K562 (cell line): ENCODE measurements around the gene SLA2. TPM values are rescaled to one million over a fixed set of nuclear protein-coding genes. Genes with fewer than 3 reads are reported as not detected.
A peak's percentile ranks its signal among the peaks of the same experiment; 100 is the strongest.

ENCODE experiments used
- CBFA2T3 ChIP-seq: fragments of 450-650 bp; IDR thresholded peaks from 2 replicates; pipeline ENCODE4 v1.6.1; 2017
- ELF4 ChIP-seq: fragments of 450-650 bp; formaldehyde crosslinking; IDR thresholded peaks from 2 replicates; pipeline ENCODE4 v1.4.0; 2022; ENCODE audit warnings: missing genetic modification characterization
- MTA3 ChIP-seq: fragments of 450-650 bp; formaldehyde crosslinking; IDR thresholded peaks from 2 replicates; pipeline ENCODE4 v1.6.1; 2017; ENCODE audit warnings: mild to moderate bottlenecking, borderline replicate concordance
- ZKSCAN8 ChIP-seq: fragments of 200-800 bp; sonication (Bioruptor generic); IDR thresholded peaks from 2 replicates; pipeline ENCODE4 v1.6.1; 2016; ENCODE audit warnings: missing genetic modification characterization, missing compliant biosample characterization
- ZNF324 ChIP-seq: fragments of 250-450 bp; sonication (Bioruptor Pico); IDR thresholded peaks from 2 replicates; pipeline ENCODE4 v1.4.0; 2020; ENCODE audit warnings: mild to moderate bottlenecking
- polyA plus RNA-seq, 8 experiments: library from polyadenylated mRNA; depleted of rRNA in 4 of 8; stranded (reverse) in 5 of 8; unstranded in 3 of 8; fragments of >200 nt; fragmentation: Nextera tagmentation in 2 of 8; fragmentation: Illumina TruSeq in 1 of 8; extraction: Ambion mirVana in 2 of 8; extraction: Trizol in 1 of 8; gene quantifications; 2 replicates each; pipeline versions ENCODE4 v1.2.1 to v1.2.3, GENCODE V29; 2011 to 2014; ENCODE audit warnings: inconsistent platforms in 1 of 8, missing spikeins in 1 of 8
- total RNA-seq, 7 experiments: library from RNA; depleted of rRNA in 6 of 7; stranded (reverse); fragments of >200 nt in 6 of 7; fragmentation: Illumina TruSeq in 2 of 7; extraction: Trizol in 2 of 7; gene quantifications; 2 replicates each; pipeline versions ENCODE4 v1.2.1 to v1.2.3, GENCODE V29; 2011 to 2021; ENCODE audit warnings: low replicate concordance in 1 of 7
- TF ChIP-seq, protein P1 (sequence below), 3 experiments: IDR thresholded peaks in 2 of 3; conservative IDR thresholded peaks in 1 of 3; 2 replicates each; pipeline ENCODE4 v1.5.1; 2011 to 2012; ENCODE audit warnings: low read length in 3 of 3, mild to moderate bottlenecking in 3 of 3, control low read depth in 2 of 3, improper control_type of control experiment in 1 of 3, inconsistent platforms in 1 of 3, low read depth in 1 of 3, mixed read lengths in 1 of 3, moderate library complexity in 1 of 3; ENCODE audit not compliant: insufficient read depth in 2 of 3
- TF ChIP-seq, protein P2 (sequence below): fragments of 450-650 bp; IDR thresholded peaks from 2 replicates; pipeline ENCODE4 v1.6.1; 2016; ENCODE audit warnings: mild to moderate bottlenecking, moderate library complexity
- TF ChIP-seq, protein P3 (sequence below), 2 experiments: fragments of 450-650 bp; IDR thresholded peaks; 2 replicates each; pipeline ENCODE4 v1.6.1; 2016
- TF ChIP-seq, protein P4 (sequence below): fragments of 250-450 bp; sonication (Bioruptor Pico); IDR thresholded peaks from 2 replicates; pipeline ENCODE4 v1.4.0; 2020; ENCODE audit warnings: mild to moderate bottlenecking, moderate library complexity

SLA2 gene
- total and polyA plus RNA-seq, 9 of the 15 experiments (the other 6 are each of a cell fraction or from before 2014, with no cell fraction given): 0.07 TPM; not detected in 7

DNA sequence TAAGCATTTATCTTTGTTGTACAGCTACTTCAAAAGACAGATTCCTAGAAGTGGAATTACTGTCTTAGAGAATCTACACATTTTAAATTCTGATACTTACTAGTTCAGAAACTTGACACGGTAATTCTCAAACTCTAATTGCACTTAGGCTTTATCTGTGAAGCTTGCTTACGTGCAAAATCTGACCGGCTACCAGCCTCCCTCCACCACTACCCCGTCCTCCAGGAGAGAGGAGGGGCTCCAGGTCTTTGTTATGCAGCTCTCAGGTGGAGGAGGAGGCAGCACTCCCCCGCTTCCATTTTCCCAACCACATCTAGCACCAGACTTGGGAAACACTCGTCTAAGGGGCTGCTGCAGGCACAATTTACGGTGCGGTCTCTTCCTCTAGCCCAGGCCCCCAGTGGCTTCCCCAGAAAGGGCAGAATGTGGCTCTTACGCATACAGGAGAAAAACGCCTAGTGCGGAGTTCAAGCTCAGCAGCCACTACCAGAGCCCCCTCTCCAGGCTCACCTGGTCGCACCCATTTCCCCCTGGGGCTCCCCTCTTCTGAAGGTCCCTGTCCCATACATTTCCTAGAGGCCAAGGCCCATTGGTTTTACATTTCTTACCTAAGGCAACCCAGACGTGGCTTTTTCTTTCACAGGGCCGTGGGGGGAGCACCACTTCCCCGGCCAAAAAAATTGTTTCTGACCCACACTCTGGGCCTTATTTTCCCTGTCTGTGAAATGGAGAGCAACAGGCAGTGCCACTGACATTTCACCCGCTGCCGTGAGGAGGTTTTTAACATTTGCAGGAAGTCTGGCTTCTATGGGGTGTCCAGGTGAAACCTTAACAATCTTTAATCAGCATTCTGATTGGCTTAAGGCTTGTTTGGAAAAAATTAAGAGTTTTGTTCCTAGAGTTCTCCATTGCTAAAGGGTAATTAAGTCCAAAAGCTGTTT is 74.2 kb downstream of the SLA2 start (continued):
- TF ChIP-seq, protein P1, sequence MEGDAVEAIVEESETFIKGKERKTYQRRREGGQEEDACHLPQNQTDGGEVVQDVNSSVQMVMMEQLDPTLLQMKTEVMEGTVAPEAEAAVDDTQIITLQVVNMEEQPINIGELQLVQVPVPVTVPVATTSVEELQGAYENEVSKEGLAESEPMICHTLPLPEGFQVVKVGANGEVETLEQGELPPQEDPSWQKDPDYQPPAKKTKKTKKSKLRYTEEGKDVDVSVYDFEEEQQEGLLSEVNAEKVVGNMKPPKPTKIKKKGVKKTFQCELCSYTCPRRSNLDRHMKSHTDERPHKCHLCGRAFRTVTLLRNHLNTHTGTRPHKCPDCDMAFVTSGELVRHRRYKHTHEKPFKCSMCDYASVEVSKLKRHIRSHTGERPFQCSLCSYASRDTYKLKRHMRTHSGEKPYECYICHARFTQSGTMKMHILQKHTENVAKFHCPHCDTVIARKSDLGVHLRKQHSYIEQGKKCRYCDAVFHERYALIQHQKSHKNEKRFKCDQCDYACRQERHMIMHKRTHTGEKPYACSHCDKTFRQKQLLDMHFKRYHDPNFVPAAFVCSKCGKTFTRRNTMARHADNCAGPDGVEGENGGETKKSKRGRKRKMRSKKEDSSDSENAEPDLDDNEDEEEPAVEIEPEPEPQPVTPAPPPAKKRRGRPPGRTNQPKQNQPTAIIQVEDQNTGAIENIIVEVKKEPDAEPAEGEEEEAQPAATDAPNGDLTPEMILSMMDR (IDR thresholded peaks at IDR 0.05 in 2 of 3, conservative IDR thresholded peaks at IDR 0.05 in 1 of 3; ENCODE audit: insufficient read depth in 2 of 3, low read depth in 1 of 3, low read length in 3 of 3): peak in 1 of 3 experiments; percentile 29; a peak in 1 of 6 replicates
- TF ChIP-seq, protein P2, sequence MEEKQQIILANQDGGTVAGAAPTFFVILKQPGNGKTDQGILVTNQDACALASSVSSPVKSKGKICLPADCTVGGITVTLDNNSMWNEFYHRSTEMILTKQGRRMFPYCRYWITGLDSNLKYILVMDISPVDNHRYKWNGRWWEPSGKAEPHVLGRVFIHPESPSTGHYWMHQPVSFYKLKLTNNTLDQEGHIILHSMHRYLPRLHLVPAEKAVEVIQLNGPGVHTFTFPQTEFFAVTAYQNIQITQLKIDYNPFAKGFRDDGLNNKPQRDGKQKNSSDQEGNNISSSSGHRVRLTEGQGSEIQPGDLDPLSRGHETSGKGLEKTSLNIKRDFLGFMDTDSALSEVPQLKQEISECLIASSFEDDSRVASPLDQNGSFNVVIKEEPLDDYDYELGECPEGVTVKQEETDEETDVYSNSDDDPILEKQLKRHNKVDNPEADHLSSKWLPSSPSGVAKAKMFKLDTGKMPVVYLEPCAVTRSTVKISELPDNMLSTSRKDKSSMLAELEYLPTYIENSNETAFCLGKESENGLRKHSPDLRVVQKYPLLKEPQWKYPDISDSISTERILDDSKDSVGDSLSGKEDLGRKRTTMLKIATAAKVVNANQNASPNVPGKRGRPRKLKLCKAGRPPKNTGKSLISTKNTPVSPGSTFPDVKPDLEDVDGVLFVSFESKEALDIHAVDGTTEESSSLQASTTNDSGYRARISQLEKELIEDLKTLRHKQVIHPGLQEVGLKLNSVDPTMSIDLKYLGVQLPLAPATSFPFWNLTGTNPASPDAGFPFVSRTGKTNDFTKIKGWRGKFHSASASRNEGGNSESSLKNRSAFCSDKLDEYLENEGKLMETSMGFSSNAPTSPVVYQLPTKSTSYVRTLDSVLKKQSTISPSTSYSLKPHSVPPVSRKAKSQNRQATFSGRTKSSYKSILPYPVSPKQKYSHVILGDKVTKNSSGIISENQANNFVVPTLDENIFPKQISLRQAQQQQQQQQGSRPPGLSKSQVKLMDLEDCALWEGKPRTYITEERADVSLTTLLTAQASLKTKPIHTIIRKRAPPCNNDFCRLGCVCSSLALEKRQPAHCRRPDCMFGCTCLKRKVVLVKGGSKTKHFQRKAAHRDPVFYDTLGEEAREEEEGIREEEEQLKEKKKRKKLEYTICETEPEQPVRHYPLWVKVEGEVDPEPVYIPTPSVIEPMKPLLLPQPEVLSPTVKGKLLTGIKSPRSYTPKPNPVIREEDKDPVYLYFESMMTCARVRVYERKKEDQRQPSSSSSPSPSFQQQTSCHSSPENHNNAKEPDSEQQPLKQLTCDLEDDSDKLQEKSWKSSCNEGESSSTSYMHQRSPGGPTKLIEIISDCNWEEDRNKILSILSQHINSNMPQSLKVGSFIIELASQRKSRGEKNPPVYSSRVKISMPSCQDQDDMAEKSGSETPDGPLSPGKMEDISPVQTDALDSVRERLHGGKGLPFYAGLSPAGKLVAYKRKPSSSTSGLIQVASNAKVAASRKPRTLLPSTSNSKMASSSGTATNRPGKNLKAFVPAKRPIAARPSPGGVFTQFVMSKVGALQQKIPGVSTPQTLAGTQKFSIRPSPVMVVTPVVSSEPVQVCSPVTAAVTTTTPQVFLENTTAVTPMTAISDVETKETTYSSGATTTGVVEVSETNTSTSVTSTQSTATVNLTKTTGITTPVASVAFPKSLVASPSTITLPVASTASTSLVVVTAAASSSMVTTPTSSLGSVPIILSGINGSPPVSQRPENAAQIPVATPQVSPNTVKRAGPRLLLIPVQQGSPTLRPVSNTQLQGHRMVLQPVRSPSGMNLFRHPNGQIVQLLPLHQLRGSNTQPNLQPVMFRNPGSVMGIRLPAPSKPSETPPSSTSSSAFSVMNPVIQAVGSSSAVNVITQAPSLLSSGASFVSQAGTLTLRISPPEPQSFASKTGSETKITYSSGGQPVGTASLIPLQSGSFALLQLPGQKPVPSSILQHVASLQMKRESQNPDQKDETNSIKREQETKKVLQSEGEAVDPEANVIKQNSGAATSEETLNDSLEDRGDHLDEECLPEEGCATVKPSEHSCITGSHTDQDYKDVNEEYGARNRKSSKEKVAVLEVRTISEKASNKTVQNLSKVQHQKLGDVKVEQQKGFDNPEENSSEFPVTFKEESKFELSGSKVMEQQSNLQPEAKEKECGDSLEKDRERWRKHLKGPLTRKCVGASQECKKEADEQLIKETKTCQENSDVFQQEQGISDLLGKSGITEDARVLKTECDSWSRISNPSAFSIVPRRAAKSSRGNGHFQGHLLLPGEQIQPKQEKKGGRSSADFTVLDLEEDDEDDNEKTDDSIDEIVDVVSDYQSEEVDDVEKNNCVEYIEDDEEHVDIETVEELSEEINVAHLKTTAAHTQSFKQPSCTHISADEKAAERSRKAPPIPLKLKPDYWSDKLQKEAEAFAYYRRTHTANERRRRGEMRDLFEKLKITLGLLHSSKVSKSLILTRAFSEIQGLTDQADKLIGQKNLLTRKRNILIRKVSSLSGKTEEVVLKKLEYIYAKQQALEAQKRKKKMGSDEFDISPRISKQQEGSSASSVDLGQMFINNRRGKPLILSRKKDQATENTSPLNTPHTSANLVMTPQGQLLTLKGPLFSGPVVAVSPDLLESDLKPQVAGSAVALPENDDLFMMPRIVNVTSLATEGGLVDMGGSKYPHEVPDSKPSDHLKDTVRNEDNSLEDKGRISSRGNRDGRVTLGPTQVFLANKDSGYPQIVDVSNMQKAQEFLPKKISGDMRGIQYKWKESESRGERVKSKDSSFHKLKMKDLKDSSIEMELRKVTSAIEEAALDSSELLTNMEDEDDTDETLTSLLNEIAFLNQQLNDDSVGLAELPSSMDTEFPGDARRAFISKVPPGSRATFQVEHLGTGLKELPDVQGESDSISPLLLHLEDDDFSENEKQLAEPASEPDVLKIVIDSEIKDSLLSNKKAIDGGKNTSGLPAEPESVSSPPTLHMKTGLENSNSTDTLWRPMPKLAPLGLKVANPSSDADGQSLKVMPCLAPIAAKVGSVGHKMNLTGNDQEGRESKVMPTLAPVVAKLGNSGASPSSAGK: no peak
- TF ChIP-seq MTA3 (no peak), ELF4 (CRISPR knock-in tag) (no peak), ZNF324 (CRISPR knock-in tag) (no peak), CBFA2T3 (0 out of 2 replicates have a peak, but pooled peaks have one; percentile 15), ZKSCAN8 (CRISPR knock-in tag) (no peak)
- TF ChIP-seq, protein P3, sequence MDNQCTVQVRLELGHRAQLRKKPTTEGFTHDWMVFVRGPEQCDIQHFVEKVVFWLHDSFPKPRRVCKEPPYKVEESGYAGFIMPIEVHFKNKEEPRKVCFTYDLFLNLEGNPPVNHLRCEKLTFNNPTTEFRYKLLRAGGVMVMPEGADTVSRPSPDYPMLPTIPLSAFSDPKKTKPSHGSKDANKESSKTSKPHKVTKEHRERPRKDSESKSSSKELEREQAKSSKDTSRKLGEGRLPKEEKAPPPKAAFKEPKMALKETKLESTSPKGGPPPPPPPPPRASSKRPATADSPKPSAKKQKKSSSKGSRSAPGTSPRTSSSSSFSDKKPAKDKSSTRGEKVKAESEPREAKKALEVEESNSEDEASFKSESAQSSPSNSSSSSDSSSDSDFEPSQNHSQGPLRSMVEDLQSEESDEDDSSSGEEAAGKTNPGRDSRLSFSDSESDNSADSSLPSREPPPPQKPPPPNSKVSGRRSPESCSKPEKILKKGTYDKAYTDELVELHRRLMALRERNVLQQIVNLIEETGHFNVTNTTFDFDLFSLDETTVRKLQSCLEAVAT (IDR thresholded peaks at IDR 0.05): no peak
- TF ChIP-seq, protein P4, sequence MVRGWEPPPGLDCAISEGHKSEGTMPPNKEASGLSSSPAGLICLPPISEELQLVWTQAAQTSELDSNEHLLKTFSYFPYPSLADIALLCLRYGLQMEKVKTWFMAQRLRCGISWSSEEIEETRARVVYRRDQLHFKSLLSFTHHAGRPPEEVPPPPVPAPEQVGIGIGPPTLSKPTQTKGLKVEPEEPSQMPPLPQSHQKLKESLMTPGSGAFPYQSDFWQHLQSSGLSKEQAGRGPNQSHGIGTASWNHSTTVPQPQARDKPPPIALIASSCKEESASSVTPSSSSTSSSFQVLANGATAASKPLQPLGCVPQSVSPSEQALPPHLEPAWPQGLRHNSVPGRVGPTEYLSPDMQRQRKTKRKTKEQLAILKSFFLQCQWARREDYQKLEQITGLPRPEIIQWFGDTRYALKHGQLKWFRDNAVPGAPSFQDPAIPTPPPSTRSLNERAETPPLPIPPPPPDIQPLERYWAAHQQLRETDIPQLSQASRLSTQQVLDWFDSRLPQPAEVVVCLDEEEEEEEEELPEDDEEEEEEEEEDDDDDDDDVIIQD (CRISPR knock-in tag): no peak
